GM23338 (cell line): ENCODE measurements around the gene TRIM31. TPM values are rescaled to one million over a fixed set of nuclear protein-coding genes. Genes with fewer than 3 reads are reported as not detected.
A peak's percentile ranks its signal among the peaks of the same experiment; 100 is the strongest.

Experiments used
- ATAC-seq: fragments of 200-7000 bp; cut with Tn5 transposase; 3 replicates; pipeline ENCODE4 v1.9.1; 2020
- DNase-seq: peaks from one replicate; pipeline ENCODE4 v3.0.0-alpha.2; 2015; ENCODE audit warnings: low spot score
- H2AFZ ChIP-seq: fragments of 200-600 bp; sonication (generic); 2 replicates; pipeline ENCODE4 v1.8.0; 2016; ENCODE audit warnings: antibody characterized with exemption, mild to moderate bottlenecking, moderate library complexity
- H3F3A ChIP-seq: fragments of 200-600 bp; sonication (generic); replicated peaks from 2 replicates; pipeline ENCODE4 v1.8.0; 2017; ENCODE audit warnings: antibody characterized with exemption, mixed run types, low read depth
- H3K27ac ChIP-seq: fragments of 200-600 bp; sonication (generic); 2 replicates; pipeline ENCODE4 v1.6.1; 2016; ENCODE audit warnings: low read depth
- H3K27me3 ChIP-seq: fragments of 200-600 bp; sonication (generic); 2 replicates; pipeline ENCODE4 v1.8.0; 2016; ENCODE audit warnings: mild to moderate bottlenecking, mixed run types, moderate library complexity; ENCODE audit not compliant: insufficient read depth
- H3K36me3 ChIP-seq: fragments of 200-600 bp; sonication (generic); 2 replicates; pipeline ENCODE4 v1.8.0; 2016; ENCODE audit warnings: mild to moderate bottlenecking; ENCODE audit not compliant: insufficient read depth
- H3K4me1 ChIP-seq: fragments of 200-600 bp; sonication (generic); 2 replicates; pipeline ENCODE4 v1.8.0; 2016; ENCODE audit warnings: mild to moderate bottlenecking, moderate library complexity; ENCODE audit not compliant: insufficient read depth
- H3K4me2 ChIP-seq: fragments of 200-600 bp; sonication (generic); 2 replicates; pipeline ENCODE4 v1.7.1; 2017; ENCODE audit warnings: mixed run types
- H3K4me3 ChIP-seq: fragments of 200-600 bp; sonication (generic); 2 replicates; pipeline ENCODE4 v1.6.1; 2016; ENCODE audit warnings: mixed run types
- H3K79me2 ChIP-seq: fragments of 200-600 bp; sonication (generic); replicated peaks from 2 replicates; pipeline ENCODE4 v1.8.0; 2017; ENCODE audit warnings: mild to moderate bottlenecking; ENCODE audit not compliant: insufficient read depth
- H3K9me2 ChIP-seq: fragments of 200-600 bp; sonication (generic); 2 replicates; pipeline ENCODE4 v1.8.0; 2017; ENCODE audit not compliant: insufficient read depth
- H4K20me1 ChIP-seq: fragments of 200-600 bp; sonication (generic); replicated peaks from 2 replicates; pipeline ENCODE4 v1.8.0; 2017; ENCODE audit warnings: mild to moderate bottlenecking; ENCODE audit not compliant: insufficient read depth
- H3K27ac Mint-ChIP-seq: 2 replicates; pipeline ENCODE4 v1.8.0; 2020; ENCODE audit warnings: inconsistent platforms, mild to moderate bottlenecking, moderate library complexity, mixed read lengths
- H3K27me3 Mint-ChIP-seq: 3 replicates; pipeline ENCODE4 v1.8.0; 2022; ENCODE audit warnings: low read depth, mild to moderate bottlenecking, moderate library complexity, mixed read lengths, inconsistent platforms; ENCODE audit not compliant: insufficient read depth, poor library complexity
- H3K36me3 Mint-ChIP-seq: 3 replicates; pipeline ENCODE4 v1.8.0; 2021; ENCODE audit warnings: low read depth, mild to moderate bottlenecking, inconsistent platforms, moderate library complexity, mixed read lengths
- H3K4me1 Mint-ChIP-seq: 3 replicates; pipeline ENCODE4 v1.8.0; 2020; ENCODE audit warnings: mild to moderate bottlenecking, inconsistent platforms, mixed read lengths
- H3K4me3 Mint-ChIP-seq: 3 replicates; pipeline ENCODE4 v1.8.0; 2021; ENCODE audit warnings: moderate library complexity, mild to moderate bottlenecking, inconsistent platforms, mixed read lengths
- H3K9me3 Mint-ChIP-seq: 3 replicates; pipeline ENCODE4 v1.8.0; 2020; ENCODE audit warnings: moderate library complexity, mild to moderate bottlenecking, inconsistent platforms, mixed read lengths
- CREB1 ChIP-seq: fragments of 250-450 bp; sonication (Bioruptor Pico); IDR thresholded peaks from 2 replicates; pipeline ENCODE4 v1.5.0; 2020; ENCODE audit warnings: low read depth, mild to moderate bottlenecking, moderate library complexity
- ETS1 ChIP-seq: IDR thresholded peaks from 2 replicates; pipeline ENCODE4 v1.6.1; 2016; ENCODE audit warnings: antibody characterized with exemption
- EZH2 ChIP-seq: fragments of 200-600 bp; sonication (generic); IDR thresholded peaks from one replicate; pipeline ENCODE4 v1.8.0; 2017; ENCODE audit warnings: antibody characterized with exemption, mild to moderate bottlenecking, low read depth; ENCODE audit not compliant: unreplicated experiment
- EZH2phosphoT487 ChIP-seq: fragments of 200-600 bp; sonication (generic); IDR thresholded peaks from one replicate; pipeline ENCODE4 v1.8.1; 2018; ENCODE audit warnings: antibody characterized with exemption; ENCODE audit not compliant: unreplicated experiment
- JUNB ChIP-seq: IDR thresholded peaks from one replicate; pipeline ENCODE4 v1.6.1; 2016; ENCODE audit warnings: antibody characterized with exemption; ENCODE audit not compliant: unreplicated experiment
- NANOG ChIP-seq: IDR thresholded peaks from 2 replicates; pipeline ENCODE4 v1.6.1; 2016; ENCODE audit warnings: antibody characterized with exemption, borderline replicate concordance
- POLR2AphosphoS5 ChIP-seq: IDR thresholded peaks from 2 replicates; pipeline ENCODE4 v1.6.1; 2016; ENCODE audit warnings: antibody characterized with exemption, low read depth
- REST ChIP-seq: IDR thresholded peaks from one replicate; pipeline ENCODE4 v1.6.1; 2018; ENCODE audit warnings: antibody characterized with exemption; ENCODE audit not compliant: unreplicated experiment
- STAT1 ChIP-seq: IDR thresholded peaks from one replicate; pipeline ENCODE4 v1.6.1; 2016; ENCODE audit warnings: antibody characterized with exemption; ENCODE audit not compliant: unreplicated experiment
- ZNF114 ChIP-seq: fragments of 250-450 bp; sonication (Bioruptor Pico); IDR thresholded peaks from 2 replicates; pipeline ENCODE4 v1.5.0; 2020; ENCODE audit warnings: mild to moderate bottlenecking, moderate library complexity
- ZNF331 ChIP-seq: fragments of 250-450 bp; sonication (Bioruptor Pico); IDR thresholded peaks from 2 replicates; pipeline ENCODE4 v1.5.0; 2020; ENCODE audit warnings: low read depth, mild to moderate bottlenecking, moderate library complexity
- polyA plus RNA-seq: library from polyadenylated mRNA; unstranded; fragments of >200 nt; fragmentation: Nextera tagmentation; extraction: Ambion mirVana; gene quantifications from 2 replicates; pipeline ENCODE4 v1.2.1, GENCODE V29; 2016
- total RNA-seq: library from RNA; depleted of rRNA; stranded (reverse); fragments of >200 nt; shearing (Covaris generic); gene quantifications from 2 replicates; pipeline ENCODE4 v1.2.3, GENCODE V29; 2014
- TF ChIP-seq, protein P1 (sequence below): fragments of 250-450 bp; sonication (Bioruptor Pico); IDR thresholded peaks from 2 replicates; pipeline ENCODE4 v1.5.0; 2020; ENCODE audit warnings: mild to moderate bottlenecking, moderate library complexity
- TF ChIP-seq, protein P2 (sequence below), 2 experiments: fragments of 200-600 bp in 1 of 2; sonication (generic) in 1 of 2; conservative IDR thresholded peaks; 2 replicates each; pipeline versions ENCODE4 v1.5.1 to v1.6.1; 2016 to 2017; ENCODE audit warnings: antibody characterized with exemption in 2 of 2, low read depth in 2 of 2, mild to moderate bottlenecking in 2 of 2, moderate library complexity in 1 of 2

The TRIM31 gene
- total and polyA plus RNA-seq, 2 experiments from 2014 or later, result 0.26 TPM; not detected in 1

GRCh38 chr6:30063315-30063714 is 49.6 kb downstream of the TRIM31 start:
- H3K4me3 Mint-ChIP-seq, result peak overlapping the region; percentile 7; the same call in 1 of the 3 replicates
- H3K36me3 Mint-ChIP-seq, result no peaks in the 10 kb centered on the region; the same call in 1 of the 3 replicates
- Histone ChIP-seq H4K20me1 (no peaks in the 10 kb centered on the region), H3K79me2 (peaks cover 10% of the 10 kb centered on the region; the same call in 1 of the 2 replicates), H3K4me1 (peaks cover 20% of the 10 kb centered on the region), H3K36me3 (no peaks in the 10 kb centered on the region), H2AFZ (no peak overlapping the region), H3F3A (peaks cover 11% of the 10 kb centered on the region; the same call in 1 of the 2 replicates), H3K27me3 (no peaks in the 10 kb centered on the region), H3K4me2 (no peak overlapping the region), H3K27ac (no peak overlapping the region), H3K9me2 (no peaks in the 10 kb centered on the region), H3K4me3 (no peak overlapping the region)
- peaks cover 17% of the 10 kb centered on the region for H3K4me1 Mint-ChIP-seq
- H3K9me3 Mint-ChIP-seq, result no peaks in the 10 kb centered on the region
- TF ChIP-seq ZNF114 (CRISPR knock-in tag) (no peak), EZH2 (no peak), STAT1 (no peak), POLR2AphosphoS5 (no peak), JUNB (no peak), ZNF331 (CRISPR knock-in tag) (no peak), NANOG (no peak), CREB1 (no peak), REST (no peak), ETS1 (no peak), EZH2phosphoT487 (no peak)
- TF ChIP-seq, protein P1, sequence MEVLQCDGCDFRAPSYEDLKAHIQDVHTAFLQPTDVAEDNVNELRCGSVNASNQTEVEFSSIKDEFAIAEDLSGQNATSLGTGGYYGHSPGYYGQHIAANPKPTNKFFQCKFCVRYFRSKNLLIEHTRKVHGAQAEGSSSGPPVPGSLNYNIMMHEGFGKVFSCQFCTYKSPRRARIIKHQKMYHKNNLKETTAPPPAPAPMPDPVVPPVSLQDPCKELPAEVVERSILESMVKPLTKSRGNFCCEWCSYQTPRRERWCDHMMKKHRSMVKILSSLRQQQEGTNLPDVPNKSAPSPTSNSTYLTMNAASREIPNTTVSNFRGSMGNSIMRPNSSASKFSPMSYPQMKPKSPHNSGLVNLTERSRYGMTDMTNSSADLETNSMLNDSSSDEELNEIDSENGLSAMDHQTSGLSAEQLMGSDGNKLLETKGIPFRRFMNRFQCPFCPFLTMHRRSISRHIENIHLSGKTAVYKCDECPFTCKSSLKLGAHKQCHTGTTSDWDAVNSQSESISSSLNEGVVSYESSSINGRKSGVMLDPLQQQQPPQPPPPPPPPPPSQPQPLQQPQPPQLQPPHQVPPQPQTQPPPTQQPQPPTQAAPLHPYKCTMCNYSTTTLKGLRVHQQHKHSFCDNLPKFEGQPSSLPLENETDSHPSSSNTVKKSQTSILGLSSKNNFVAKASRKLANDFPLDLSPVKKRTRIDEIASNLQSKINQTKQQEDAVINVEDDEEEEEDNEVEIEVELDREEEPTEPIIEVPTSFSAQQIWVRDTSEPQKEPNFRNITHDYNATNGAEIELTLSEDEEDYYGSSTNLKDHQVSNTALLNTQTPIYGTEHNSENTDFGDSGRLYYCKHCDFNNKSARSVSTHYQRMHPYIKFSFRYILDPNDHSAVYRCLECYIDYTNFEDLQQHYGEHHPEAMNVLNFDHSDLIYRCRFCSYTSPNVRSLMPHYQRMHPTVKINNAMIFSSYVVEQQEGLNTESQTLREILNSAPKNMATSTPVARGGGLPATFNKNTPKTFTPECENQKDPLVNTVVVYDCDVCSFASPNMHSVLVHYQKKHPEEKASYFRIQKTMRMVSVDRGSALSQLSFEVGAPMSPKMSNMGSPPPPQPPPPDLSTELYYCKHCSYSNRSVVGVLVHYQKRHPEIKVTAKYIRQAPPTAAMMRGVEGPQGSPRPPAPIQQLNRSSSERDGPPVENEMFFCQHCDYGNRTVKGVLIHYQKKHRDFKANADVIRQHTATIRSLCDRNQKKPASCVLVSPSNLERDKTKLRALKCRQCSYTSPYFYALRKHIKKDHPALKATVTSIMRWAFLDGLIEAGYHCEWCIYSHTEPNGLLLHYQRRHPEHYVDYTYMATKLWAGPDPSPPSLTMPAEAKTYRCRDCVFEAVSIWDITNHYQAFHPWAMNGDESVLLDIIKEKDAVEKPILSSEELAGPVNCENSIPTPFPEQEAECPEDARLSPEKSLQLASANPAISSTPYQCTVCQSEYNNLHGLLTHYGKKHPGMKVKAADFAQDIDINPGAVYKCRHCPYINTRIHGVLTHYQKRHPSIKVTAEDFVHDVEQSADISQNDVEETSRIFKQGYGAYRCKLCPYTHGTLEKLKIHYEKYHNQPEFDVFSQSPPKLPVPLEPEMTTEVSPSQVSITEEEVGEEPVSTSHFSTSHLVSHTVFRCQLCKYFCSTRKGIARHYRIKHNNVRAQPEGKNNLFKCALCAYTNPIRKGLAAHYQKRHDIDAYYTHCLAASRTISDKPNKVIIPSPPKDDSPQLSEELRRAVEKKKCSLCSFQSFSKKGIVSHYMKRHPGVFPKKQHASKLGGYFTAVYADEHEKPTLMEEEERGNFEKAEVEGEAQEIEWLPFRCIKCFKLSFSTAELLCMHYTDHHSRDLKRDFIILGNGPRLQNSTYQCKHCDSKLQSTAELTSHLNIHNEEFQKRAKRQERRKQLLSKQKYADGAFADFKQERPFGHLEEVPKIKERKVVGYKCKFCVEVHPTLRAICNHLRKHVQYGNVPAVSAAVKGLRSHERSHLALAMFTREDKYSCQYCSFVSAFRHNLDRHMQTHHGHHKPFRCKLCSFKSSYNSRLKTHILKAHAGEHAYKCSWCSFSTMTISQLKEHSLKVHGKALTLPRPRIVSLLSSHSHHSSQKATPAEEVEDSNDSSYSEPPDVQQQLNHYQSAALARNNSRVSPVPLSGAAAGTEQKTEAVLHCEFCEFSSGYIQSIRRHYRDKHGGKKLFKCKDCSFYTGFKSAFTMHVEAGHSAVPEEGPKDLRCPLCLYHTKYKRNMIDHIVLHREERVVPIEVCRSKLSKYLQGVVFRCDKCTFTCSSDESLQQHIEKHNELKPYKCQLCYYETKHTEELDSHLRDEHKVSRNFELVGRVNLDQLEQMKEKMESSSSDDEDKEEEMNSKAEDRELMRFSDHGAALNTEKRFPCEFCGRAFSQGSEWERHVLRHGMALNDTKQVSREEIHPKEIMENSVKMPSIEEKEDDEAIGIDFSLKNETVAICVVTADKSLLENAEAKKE (CRISPR knock-in tag), result no peak
- TF ChIP-seq, protein P2, sequence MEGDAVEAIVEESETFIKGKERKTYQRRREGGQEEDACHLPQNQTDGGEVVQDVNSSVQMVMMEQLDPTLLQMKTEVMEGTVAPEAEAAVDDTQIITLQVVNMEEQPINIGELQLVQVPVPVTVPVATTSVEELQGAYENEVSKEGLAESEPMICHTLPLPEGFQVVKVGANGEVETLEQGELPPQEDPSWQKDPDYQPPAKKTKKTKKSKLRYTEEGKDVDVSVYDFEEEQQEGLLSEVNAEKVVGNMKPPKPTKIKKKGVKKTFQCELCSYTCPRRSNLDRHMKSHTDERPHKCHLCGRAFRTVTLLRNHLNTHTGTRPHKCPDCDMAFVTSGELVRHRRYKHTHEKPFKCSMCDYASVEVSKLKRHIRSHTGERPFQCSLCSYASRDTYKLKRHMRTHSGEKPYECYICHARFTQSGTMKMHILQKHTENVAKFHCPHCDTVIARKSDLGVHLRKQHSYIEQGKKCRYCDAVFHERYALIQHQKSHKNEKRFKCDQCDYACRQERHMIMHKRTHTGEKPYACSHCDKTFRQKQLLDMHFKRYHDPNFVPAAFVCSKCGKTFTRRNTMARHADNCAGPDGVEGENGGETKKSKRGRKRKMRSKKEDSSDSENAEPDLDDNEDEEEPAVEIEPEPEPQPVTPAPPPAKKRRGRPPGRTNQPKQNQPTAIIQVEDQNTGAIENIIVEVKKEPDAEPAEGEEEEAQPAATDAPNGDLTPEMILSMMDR (conservative IDR thresholded peaks at IDR 0.05; ENCODE audit: low read depth in 2 of 2), result no peak
- no peak for DNase-seq
- ATAC-seq, result no peak
- H3K27me3 Mint-ChIP-seq, result peaks cover 7% of the 10 kb centered on the region
- H3K27ac Mint-ChIP-seq, result no peak overlapping the region
